IPS DF 4.7 (cell line): ENCODE data around the gene TENM3.

ENCODE experiments used
- DNase-seq: peaks from one replicate; pipeline ENCODE4 v3.0.0-alpha.2; 2013; ENCODE audit warnings: low spot score; ENCODE audit errors: extremely low read depth

TENM3 gene

DNA sequence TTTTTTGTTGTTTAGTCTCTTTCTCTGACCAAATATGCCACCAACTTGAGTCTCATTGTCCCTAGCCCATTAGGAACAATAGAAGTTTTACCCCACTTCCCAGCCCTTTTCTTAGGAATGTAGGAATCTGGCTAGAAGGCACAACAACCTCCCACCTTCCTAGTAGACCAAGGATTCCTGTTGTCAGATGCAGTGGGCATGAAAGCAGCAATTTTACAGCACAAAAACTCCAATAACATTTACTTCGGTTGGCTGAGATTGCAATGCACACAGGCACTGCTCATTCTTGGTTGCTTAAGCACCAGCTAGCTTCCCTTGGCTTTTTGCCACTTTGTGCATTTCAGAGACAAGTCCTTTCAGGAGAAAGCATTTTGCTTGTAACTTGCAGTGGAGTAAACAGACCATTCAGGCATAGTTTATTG, 312.8 kb downstream of the TENM3 start:
- peak; percentile 75 for DNase-seq

- no peak for DNase-seq
These were observed 313.4 kb downstream of the TENM3 start for GRCh38 chr4:182556580-182556979.

DNA sequence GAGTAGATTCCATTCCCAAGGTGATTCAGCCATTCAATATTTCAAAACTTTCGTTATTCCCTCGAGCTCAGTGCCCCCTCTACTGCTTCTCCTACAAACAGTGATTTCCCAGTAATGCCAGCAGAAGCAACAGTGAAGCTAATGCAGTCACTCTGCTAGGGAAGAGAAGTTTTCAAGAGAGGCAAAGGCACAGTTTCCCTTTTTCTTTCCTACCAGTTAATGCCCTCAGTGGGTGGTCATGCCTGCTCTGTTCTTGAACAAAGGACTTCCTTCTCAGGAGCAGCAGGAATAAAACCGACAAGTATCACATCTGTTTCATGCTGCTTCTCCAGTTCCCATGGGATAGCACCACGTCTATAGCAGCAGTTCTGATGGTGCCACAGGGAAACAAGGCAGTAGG, 317.2 kb downstream of the TENM3 start:
- DNase-seq, result peak; percentile 91

DNA sequence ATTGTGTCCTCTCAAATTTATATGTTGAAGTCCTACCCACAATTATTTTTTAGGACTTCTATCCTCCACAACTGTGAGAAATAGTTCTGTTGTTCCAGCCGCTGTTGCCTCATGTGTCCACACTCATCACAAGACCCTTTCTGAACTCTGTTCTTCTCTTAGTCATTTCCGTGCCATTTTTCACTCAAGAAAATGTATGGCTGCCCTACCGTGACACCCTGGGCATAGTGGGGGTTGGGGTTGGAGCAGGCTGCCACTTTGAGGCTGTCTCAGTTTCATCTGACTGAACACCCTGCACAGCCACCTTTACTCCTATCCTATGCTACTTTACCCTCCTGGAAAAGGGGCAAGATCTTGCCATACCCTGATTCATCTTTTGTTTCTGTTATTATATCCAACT, 319.1 kb downstream of the TENM3 start:
- DNase-seq, result no peak

DNA sequence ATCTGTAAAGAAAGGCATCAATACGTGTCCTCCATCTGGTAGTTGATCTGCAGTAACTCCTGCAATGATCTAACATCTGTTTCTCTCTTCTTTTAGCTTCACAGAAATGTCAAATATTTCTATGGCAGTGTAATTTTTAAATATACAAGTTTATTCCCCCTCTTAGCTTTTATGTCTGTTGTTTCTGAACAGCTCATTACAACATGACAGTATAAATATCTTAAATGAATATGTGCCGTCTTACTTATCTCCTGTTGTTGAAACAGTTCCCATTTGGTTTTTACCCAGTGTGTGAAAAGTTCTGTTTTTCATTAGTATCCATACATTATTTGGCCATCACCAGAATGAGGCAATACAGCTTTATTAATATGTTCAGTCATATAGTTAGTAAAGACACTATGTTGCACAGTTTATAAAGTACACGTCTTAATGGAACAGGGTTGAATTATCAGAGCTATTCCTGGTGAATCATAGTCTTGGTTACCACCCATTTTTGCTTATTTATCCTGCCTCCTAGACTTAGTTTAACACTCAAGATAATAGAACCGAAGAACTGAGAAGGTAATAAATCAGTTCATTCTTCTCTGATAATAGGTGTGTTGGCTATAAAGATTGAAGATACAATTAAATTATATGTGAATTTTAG, 321.6 kb downstream of the TENM3 start:
- no peak for DNase-seq

DNA sequence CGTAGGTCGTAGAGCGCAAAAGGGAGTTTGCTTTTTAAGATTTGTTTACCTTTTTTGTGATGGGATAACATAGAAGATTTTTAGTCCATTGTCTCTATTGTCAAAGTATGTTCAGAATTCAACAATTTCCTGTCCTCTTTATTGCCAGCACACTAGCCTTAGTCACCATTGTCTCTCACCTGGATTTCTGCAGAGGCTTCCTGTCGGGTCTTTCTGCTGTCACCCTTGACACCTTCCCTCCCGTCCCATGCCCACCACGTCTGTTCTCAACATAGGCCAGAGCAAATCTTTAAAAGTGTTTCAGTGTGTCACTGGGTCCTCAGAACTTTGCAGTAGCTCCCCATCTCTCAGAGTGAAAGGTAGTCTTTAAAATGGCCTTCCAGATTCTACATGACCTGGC, 323.9 kb downstream of the TENM3 start:
- DNase-seq, result no peak

- no peak for DNase-seq
These were observed 326.4 kb downstream of the TENM3 start for GRCh38 chr4:182569561-182569960.

DNA sequence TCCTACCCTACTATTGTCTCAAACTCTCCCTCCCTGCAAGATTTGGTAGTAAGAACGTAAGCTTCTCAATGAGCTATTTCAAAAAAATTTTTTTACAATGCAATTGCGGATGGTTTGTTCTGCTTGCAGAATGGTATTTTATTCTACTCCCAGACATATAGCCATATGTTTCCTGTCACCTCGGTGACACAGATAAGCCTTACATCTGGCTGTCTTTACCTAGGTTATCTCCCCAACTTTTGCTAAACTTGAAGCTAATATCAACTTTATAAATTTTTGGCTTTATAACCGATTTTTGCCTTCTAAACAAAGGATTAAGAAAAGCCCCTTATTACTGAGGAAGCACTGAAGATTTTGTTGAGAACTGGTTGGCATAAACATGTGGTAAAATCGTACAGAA, 331.5 kb downstream of the TENM3 start:
- no peak for DNase-seq

DNA sequence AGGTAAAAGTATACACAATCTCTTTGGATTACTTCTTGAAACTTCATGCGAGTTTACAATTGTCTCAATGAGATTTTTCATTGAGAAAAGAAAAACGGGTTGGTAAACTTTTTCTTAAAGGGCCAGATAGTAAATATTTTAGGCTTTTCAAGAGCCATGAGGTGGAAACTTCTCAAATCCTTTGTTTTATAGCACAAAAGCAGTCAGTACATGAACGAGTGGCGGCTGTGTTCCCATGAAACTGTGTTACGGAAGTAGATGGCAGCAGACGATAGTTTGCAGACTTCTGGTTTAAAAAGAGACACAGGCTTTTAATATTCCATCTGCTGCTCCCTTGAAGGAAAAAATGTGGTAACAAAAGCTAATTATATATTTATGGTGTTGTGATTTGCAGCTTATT, 332.0 kb downstream of the TENM3 start:
- no peak for DNase-seq

DNA sequence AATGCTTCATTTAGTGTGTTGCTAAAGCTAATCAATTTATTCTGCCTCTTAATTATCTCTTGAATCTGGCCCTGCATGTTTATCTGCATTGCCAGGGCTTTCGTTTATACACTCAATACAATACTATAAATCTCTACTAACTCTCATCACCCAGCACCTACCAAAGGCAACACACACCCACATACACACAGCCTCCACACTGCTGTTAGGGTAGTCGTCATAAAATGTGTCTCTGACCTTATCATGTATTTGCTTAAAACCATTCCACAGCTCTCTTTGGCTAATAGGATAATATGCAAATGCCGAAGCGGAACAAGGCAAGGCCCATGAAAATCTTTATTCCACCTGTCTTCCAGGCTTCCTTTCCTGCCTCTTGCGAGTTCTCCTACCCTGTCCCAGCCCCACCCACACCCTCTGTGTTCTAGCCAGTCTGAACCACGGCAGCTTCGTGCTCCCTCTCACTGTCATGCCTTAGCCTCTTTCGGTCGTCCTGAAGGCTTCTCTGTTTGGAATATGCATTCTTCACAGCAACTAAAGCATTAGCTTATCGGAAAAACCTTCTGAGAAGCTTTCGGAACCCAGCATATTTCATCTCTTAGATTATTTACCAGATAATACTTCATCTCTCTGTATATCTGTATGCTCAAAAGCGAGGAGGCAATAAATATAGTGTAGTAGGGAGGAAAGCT, 333.5 kb downstream of the TENM3 start:
- DNase-seq, result no peak

- no peak for DNase-seq
These were observed 334.2 kb downstream of the TENM3 start for GRCh38 chr4:182577411-182577810.

DNA sequence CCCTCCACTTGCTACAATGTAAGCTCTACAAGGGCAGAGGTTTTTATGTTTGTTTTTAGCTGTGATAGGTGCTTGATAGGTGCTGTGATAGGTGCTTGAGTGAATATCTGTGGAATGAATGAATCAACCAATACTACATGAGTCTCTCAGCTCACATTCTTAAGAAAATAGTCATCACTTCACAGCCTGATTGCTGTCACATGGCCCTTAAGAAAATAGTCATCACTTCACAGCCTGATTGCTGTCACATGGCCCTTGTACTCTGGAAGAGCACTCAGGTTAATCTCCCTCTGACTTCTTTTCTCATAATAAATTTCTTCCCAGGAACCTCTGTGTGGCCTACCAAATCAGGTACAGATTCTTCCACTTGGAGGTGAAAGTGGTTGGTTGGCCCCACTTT, 335.2 kb downstream of the TENM3 start:
- DNase-seq, result no peak

DNA sequence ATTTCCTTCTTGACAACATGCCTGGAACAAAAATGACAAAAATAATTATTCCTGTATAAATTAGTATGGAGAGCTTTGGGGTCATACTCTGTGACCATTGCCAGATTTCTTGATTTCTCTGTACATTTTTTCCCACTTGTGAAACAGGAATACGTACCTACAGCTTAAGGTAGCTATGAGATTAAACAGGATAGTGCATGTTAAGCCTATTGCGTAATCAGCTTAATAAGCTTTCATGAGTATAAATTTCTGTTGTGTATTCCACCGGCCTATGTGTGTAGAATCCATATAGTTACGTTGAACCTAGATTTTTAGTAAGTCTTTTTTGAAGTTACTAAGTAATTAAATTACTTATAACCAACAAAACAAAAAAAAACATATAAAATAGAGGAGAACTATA, 339.0 kb downstream of the TENM3 start:
- no peak for DNase-seq

DNA sequence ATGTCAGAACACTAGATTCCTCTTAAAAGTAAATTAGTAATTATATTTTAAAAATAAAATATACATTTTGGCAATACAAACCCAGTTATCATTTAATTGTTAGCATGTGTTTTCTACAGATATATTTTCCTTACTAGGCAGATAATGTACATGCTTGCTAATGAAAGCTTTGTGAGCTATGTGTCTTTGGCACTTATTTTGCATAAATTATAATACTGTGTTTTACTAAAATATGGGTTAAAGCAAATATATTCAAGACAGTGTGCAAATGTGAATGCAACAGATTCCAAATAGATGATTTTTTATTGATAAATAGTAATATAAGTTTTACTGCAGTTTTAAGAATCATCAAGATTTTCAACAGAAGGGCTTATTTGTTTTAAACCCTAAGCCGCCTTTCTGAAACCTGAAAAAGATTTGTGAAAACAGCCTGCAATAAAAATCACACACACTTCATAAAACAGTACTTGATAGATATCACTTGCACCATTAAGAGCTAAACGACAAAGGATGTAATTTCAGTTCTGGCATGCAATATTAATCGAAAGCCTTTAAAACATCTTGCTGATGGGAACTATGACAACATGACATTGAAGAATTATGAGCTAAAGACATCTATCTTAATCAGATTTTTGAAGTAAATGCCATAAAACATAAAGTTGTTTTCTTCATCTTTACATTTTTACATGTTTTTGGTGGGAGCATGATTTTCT, 340.7 kb downstream of the TENM3 start:
- DNase-seq, result no peak

- peak; percentile 28 for DNase-seq
These were observed 342.1 kb downstream of the TENM3 start for GRCh38 chr4:182585321-182585720.

GRCh38 chr4:182589100-182589499, 345.9 kb downstream of the TENM3 start:
- DNase-seq, result no peak

DNA sequence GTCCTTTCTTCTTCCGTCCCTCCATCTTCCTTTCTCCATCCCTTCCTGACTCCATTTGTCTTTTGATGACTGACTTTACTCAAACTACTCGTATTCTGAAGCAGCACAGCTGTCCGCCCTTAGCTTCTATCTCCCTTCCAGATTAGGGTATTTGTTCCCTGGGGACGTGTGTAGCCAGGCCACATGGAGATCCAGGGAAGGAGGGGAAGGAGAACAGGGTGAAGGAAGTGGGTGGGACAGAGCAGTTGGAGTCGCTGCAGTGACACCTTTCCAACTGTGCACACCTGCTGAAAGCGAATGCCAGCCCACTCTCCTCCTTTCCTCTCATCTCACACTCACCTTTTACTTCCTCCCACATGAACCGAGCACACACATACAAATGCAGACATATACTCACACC, 350.2 kb downstream of the TENM3 start:
- DNase-seq, result no peak

DNA sequence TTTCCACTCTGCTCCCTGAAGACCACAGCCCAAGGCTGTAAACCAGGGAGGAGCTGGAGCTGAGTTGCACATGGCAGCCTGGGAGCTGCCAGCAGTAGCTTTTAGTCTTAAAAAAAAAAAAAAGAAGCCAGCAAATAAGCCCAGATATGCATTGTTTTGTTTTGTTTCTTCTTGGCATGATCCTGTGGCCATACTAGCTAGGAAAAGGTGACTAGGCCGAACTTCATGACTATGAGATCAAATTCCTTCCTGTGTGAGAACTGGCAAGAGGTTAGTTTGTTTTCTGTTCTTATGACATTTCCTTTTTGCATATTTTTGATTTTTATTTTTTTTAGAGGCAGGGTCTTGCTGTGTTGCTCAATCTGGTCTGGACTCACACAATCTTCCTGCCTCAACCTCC, 350.7 kb downstream of the TENM3 start:
- no peak for DNase-seq

GRCh38 chr4:182600093-182600492, 356.9 kb downstream of the TENM3 start:
- DNase-seq, result no peak

DNA sequence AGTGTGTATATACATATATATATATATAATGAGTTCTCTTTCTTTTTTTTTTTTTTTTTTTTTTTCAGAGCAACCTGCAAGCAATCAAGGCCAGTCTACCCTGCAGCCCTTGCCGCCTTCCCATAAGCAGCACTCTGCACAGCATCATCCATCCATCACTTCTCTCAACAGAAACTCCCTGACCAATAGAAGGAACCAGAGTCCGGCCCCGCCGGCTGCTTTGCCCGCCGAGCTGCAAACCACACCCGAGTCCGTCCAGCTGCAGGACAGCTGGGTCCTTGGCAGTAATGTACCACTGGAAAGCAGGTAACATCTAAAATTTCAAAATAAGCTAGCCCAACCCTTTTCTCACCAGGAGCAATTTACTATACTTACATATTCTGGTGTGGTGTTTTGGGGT, 357.7 kb downstream of the TENM3 start:
- DNase-seq, result no peak

GRCh38 chr4:182604161-182604622, 361.0 kb downstream of the TENM3 start:
- DNase-seq, result no peak

- no peak for DNase-seq
These were observed 361.8 kb downstream of the TENM3 start for GRCh38 chr4:182604953-182605352.

GRCh38 chr4:182608525-182608924, 365.3 kb downstream of the TENM3 start:
- no peak for DNase-seq
